ENCODE results near the gene METTL8.

METTL8 gene, protein sequence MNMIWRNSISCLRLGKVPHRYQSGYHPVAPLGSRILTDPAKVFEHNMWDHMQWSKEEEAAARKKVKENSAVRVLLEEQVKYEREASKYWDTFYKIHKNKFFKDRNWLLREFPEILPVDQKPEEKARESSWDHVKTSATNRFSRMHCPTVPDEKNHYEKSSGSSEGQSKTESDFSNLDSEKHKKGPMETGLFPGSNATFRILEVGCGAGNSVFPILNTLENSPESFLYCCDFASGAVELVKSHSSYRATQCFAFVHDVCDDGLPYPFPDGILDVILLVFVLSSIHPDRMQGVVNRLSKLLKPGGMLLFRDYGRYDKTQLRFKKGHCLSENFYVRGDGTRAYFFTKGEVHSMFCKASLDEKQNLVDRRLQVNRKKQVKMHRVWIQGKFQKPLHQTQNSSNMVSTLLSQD

DNA sequence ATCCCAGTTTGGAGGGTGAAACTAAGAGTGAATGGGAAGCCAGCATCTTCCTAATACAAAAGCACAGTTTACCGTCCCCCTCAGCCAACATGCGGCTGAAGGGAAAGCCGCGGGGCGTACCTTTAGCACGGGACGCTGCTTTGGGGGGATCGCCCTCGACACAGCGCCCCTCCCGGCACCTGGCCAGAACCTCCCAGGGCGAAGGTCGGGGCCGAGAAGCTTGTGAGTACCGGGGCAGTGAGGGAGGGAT is at the start of gene METTL8:
Gene METTL8 (minus strand): TSS at position 228 of the 250 bp plus-strand sequence. CDS start 41,805 bp downstream, outside the sequence.
- no peak for DNase-seq

DNA sequence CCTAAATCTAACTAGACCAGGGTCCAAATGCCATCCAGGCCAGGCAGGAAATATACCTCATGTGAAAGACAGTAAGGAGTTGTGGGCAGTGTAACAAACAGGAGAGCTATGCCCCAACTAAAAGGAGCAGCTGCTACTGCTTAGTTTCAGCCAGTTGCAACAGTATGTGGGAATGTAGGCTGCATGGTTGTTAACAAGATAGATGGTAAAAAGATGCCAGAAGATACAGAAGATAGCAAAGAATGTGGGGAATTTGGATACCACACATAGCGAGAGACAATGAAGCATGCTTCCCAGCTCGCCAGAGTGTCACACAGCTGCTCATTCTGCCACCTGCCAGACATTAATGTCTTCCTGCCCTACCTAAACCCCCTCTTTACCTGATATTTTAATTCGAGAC is 49.1 kb upstream of the METTL8 start:
- no peak for DNase-seq

DNA sequence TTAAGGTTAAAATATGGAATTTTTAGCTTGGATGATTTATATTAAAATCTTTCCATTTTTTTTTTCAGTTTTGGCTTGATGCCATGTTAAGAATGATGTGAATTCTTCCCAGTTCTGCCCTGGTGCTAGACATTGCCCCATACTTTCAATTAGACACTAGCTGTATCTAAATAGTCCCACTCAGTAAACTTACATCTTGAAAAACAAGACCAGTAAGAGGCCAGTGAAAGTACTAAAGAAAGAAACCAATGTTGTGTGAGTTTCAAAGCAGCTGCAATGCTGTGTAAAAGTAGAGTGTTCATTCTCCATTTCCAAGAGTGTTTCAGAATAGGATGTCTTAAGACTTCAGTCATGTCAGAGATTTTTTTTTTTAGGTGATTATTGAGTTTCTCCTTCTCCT is 48.5 kb upstream of the METTL8 start:
- DNase-seq = no peak

DNA sequence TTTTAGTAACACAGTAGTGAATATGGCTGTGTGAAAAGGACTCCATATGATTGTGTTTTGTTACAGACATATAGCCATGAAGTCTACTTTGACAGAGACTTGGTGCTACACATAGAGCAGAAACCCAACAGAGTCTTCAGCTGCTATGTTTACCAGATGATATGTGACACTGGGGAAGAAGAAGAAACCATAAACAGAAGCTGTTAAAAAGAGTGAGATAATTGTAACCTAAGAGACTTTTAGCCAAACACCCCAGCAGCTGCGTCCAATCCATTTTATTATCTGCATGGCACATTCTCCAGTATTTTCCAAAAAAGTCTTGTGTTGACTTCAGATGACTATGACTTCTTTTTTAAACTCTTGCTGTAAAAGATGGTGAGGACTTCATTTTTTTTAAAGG is 47.1 kb upstream of the METTL8 start:
- no peak for DNase-seq

DNA sequence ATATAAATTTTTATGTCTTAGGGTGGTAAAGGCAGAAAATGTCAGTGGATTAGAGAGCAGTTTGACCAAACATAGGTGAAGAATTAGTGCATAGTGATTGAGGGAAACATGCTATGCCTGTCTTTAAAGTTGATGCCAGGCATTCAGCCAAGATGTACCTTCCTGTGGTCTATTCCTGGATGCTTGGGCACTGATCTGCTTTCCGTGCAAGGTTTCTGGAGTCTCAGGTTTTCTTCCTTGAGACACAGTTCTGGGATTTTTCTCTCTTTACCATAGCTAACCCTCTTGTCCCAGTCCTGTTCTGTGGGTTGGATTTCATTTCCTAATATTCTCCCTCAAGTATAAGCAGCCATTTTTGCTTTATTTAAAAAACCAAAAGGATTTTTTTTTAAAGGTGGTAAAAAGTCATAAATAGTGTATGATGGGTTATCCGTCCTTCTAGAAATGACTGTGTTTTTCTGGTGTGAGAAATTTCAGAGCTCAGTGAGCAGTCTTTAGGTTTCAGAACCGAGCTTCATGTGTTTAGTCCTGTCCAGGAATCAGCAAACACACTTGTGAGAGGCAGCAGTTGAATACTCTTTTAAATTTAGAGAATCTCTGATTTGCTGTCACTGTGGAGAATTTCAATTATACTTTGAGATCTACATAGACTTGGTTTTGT is 45.5 kb upstream of the METTL8 start:
- DNase-seq = no peak

DNA sequence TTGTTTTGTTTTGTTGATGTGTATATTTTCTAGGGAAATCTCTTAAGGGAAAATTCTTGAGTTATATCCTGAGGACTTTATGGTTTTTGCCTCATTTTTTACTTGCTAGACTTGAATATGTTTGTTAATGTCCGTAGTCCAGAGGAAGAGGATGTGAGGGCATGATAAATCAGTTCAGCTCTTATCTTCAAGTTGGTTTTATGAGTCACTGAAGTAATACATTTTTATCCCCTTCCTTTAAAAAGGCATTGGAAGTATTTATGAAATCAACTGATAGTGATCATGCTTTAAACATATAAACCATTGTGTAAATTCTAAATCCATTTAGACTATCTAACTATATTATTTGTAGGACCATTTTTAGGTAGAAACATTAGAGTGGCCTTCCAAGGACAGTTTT is 44.6 kb upstream of the METTL8 start:
- no peak for DNase-seq

DNA sequence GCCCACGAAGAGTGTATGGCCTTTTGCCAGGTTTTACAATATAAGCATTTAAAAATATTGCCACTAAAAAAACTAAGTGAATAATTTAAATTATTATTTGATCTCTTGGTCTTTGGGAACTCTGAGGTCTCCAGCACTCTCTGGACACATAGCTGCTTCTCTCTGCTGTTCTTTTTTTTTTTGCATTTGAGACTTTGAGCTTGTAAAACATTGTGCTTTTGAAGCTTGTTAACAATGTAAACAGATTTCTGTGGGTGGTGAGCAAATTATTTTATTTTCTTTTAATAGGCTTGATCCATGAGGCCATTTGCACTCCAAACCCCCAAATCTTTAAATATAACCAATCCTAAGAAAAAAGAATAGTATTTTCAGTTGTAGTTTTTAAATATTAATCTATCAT is 42.2 kb upstream of the METTL8 start:
- DNase-seq = no peak

DNA sequence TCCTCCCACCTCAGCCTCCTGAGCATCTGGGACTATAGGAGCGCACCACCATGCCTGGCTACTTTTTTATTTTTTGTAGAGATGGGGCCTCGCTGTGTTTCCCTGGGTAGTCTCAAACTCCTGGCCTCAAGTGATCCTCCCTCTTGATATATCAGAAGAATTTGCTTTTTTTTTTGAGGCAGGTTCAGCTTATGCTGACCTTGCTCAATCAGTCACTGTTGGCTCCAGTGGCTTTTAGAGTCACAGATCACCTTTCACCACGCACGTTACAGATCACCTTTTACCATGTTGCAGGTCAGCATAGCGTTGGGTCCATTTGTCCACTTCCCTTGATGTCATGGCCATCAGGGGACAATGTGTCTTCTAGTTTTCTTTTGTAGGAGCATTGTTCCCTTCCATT is 36.3 kb upstream of the METTL8 start:
- DNase-seq = no peak

DNA sequence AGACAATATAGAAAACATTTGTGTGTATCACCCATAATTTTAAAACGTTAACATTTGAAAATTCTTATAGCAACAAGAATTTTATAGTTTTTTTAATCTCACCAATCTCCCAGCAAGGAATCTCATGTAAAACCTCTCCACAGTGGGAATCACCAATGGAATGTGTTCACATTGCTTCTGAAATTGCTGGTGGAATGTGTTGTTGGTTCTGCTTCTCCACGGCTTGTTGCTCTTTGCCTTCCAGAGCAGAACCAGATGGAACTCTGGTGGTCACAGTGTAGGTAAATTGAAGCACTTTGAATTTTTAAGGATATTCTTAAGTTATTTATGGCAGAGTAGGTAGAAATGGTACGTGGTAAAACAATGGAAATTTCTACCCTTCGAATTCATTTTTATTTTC is 35.4 kb upstream of the METTL8 start:
- DNase-seq = no peak

DNA sequence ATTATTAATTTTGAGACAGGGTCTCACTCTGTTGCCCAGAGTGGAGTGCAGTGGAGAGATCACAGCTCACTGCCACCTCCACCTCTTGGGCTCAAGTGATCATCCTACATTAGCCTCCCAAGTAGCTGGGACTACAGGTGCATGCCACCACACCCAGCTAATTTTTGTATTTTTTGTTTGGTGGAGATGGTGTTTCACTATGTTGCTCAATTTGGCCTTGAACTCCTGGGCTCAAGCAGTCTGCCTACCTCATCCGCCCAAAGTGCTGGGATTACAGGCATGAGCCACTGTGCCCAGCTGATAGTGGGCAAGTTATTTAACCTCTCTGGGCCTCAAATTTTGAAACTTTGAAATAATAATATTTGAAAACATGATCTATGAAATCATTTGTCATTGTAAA is 26.7 kb upstream of the METTL8 start:
- DNase-seq = no peak

DNA sequence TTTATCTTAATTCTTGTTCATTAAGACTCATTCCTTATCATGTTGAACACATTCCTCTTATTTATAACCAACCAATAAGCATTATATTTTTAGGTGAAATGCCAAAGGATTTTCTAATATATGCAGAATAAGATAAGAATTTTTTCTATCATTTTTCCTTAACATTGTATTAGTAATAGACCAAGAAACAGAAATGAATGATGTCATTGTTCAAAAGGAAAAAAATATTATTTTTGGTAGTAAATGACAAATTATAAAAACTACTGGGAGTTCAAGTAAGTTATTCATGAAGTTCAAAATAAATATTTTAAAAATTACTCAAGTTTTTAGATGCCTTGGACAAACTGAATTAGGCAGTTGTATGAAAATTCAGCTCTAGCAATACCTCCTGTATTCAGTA is 25.7 kb upstream of the METTL8 start:
- DNase-seq = no peak

DNA sequence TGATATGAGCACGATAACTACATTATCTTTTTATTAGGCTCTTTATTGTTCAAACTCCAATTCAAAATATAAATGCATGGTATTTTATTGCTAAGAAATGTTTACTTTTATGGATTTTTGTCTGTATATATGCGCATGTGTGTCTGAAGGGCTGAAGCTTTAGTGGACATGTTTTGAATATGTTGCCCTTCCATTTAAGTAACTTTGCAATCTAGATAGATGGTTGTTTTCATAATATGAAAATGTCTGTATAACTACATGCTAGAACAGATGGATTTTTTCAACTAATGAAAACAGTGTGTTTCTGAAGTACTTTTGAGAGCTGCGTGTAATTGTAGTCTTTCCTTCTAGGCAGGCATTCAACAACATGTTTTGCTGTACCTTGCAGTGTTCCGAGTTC is 19.0 kb upstream of the METTL8 start:
- DNase-seq = no peak

DNA sequence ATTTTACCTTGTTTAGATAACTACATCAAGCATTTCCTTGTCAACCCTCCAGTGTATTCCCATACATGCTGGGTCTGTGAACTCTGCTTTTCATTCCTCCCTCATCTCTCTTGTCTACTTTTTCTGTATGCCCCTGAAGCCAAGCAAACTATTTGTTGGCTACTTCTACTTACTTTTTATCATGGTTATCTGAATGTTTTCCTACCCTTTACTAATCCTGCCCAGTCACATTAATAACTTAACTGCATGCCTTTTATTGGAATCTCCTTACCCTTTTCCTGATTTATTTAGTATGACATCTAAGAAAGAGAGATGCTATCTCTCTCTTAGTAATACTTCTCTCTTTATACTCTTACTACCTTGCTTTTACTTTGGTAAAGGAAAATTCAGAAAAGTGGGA is 17.3 kb upstream of the METTL8 start:
- DNase-seq = no peak

DNA sequence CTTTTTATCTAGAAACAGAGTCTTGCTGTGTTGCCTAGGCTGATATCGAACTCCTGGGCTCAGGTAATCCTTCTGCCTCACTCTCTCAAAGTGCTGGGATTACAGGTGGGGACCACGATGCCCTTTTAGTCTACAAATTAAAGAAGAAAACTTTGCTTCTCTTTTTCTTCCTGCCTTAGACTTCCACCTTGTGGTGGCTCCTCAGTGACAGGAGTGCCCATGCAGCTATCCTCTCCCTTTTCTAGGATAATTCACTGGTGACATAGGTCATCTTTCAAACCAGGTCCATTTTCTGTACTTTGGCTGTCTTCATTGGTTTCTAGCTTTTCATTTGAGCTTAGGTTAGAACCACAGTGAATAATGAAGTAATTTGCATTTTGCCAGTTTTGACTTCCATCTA is 13.9 kb upstream of the METTL8 start:
- no peak for DNase-seq

DNA sequence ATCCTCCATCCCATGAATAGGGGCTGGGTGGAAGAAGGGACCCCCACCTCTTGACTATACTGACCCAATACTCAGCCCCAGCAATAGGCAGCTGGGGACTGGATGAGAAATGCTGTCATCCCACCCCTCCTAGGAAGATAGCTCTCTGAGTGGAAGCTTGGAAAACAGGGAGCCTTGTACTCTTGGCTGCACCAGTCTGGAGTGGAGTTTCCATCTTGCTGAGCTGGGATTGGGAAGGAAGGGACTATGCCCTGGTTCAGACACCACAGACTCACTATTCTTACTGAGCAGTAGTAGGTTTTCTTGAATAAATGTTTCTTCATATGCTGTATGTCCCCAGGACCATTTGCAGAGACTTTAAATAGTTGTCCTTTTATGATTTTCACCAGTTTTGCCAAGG is 7.7 kb upstream of the METTL8 start:
- DNase-seq = no peak

DNA sequence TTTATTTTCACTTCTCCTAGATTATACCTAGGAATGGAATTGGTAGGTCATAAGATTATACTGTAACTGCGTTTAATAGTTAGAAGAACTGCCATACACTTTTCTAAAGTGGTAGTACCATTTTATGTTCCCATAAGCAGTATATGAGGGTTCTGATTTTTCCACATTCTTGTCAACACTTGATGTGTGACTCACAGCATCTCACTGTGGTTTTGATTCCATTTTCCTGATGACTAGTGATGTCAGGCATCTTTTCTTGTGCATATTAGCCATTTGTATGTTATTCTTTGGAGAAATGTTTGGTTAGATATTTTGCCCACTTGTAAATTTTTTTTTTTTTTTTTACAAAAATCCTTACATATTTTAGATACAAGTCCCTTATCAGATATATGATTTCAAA is 2.5 kb upstream of the METTL8 start:
- DNase-seq = no peak

DNA sequence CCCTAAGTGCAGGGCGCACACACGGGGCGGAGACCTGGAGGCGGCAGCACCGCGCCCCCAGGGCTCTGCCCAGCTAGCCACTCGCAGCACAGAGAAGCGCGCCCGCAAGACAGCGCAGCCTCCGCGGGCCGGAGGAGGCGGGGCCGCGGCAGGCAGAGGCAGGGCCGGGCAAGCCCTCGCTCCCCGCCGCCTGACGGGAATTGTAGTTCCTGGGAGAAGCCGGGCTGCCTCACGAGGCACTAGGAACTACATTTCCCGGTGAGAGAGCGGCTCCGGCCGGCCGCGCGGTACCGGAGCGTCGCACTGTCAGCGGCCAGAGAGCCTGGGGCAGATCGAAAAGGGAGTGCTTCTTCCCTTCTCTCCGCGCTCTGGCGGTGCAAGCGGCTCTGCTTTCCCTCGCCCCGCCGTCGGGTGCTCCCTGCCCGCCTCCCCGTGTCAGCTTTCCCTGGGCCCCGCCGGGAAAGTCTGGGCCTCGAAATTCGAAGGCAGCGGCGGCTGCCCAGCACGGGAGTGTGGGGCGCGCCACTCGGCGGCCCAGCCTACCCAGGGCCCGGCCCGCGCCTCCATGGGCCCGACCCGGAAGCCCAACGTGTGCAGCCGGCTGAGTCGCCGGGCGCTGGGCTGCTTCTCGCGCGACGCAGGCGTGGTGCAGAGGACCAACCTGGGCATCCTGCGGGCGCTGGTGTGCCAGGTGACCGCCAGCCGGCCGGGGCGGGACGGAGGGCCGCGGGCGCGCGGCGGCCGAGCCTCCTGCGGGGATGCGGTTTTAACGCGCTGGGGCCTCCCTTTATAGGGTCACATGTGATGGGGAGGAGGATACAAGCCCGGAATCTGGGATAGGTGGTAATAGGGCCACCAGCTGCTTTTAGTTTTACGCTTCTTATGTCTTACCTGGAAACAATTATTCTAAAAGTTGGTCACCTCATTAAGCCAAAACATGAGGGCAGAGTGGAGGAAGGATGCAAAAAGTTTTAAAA is 511 bp upstream of the METTL8 start, which contains the start of gene DCAF17:
Gene DCAF17 (plus strand): TSS at position 214 of the 977 bp plus-strand sequence. CDS start 352 bp downstream, at position 566.
- DNase-seq = peak; percentile 98

DNA sequence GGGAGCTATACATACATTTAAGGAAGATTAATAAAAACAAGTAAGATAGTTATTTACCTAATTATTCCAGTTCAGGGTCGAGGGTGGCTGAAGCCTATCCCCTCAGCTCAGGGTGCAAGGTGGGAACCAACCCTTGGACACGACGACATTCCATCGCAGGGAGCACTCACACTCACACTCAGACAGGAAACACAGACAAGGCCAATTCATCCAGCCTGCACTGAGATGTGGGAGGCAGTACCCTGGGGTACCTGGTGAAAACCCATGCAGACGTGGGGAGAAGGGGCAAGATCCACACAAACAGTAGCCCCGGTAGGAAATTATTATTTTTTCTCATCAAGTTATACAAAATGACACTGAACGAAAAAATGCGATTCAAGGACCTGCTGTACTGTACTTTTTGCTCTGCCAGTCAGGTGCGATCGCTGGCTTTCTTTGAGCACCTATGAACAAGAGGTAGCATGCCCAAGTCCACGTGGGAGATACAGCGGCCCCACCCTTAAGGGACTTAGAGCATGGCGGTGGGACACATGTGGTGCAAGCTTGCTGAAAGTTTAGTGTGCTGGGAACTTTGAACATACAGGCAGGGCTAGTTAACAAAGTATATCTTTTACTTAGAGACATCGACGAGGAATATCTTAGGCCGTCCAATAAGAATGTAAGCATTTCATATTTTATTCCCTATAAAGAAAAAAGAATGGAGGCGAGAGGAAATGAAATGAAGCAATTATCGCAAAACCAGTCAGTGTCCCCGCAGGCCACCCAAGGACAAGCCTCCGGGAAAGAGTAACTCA is 624 bp downstream of the METTL8 start:
- peak; percentile 26 for DNase-seq

DNA sequence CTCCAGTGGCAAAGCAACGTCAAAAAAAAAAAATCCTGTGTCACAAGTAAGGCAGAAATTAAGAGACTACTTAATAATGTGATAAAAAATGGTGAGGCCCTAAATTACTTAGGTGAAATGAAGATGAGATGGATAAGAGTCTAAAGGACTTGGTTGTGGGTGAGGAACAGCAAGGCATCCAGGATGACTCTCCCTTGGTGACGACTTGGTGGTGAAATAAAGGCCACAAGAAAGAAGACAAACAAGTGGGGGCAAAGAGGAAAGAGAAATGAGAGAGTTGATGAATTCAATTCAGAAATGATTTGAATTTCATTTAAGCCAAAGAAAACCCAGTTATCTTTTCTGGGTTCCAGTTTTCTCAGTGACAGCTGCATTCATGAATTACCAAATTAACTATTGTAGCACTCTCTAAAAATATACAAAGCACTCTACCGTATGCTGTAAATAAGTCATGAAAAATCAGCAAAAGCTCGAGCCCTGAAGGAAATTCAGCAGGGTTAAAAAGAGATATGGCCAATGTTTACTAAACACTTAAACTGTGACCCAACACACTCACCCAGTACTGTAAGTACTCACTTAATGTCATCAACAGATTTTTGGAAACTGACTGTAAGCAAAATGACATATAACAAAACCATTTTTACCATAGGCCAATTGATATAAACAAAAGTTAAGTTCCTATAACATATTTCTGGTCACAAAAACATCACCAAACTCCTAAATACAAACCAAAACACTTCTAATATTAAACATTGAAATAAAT is 1.4 kb downstream of the METTL8 start:
- DNase-seq = no peak

DNA sequence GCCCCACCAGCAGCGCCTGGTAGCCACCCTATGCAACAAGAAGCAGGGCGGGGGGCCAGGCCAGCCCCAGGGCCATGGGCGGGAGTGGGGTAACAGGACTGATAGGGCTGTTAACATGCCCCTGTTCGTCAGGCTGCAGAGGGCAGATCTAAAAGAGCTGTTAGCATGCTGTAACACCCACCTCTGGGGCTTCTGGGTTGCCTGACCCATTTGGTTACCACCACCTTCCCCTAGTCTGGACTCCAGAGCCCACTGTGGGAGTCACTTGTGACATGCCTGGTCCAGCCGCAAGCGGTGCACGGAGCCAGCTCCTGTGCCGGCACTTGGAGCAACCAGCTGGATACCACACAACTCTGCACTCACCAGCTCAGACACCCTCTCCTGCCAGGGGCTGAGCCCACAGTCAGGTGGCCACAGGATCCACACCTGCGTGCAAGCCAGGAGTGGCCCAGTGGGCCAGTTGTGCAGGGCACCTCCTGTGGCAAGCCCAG is 2.1 kb downstream of the METTL8 start:
- no peak for DNase-seq

DNA sequence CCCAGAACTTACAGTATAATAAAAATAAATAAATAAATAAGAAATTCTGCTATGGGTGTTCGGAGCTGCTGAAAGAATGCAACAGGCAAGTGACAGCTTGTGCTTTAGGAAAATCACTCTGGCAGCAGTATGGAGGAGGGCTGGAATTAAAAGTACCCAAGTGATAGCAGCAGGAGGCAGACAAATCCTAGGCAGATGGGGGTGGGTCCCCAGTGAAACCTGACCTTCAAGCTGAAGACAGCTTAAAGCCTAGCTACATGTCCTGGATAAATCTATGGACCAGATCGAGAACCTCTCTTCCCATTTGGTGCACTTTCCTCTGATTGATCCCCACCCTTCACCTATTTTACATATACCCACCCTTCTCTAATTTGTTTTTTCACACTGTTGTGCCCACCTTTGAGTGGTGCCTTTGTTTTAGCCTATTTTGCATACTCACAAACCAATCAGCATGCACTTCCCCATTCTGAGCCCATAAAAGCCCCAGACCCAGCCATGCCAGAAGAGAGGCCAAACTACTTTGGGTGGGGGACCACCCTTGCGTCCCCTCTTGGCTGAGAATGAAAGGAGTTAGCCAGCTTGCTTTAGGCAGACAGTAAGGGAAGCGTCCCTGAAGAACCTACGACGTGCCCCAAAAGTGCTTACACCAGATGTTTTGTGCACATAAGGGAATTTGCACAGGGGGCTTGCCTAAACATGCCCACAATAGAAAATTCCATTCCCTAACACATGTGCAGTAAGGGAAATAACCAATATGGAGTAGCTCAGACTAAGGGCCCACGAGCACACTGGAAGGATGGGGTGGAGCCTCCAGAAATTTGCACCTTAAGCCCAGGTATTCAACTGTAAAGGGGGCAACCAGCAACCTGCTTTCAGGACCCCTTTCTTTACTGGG is 3.0 kb downstream of the METTL8 start:
- no peak for DNase-seq
